ENCODE results near the gene MYO10.

The MYO10 gene

GRCh38 chr5:16812911-16813310, 123.2 kb downstream of the MYO10 start:
- no peak for DNase-seq (ENCODE audit: low read depth in 2 of 2)

GRCh38 chr5:16812448-16812847, 123.6 kb downstream of the MYO10 start:
- no peak for DNase-seq (ENCODE audit: low read depth in 2 of 2)

- no peak for DNase-seq (ENCODE audit: low read depth in 2 of 2)
Measured at GRCh38 chr5:16810208-16810854, 125.8 kb downstream of the MYO10 start.

GRCh38 chr5:16809395-16810207, 126.5 kb downstream of the MYO10 start:
- DNase-seq (ENCODE audit: low read depth in 2 of 2): no peak

GRCh38 chr5:16809010-16809394, 127.1 kb downstream of the MYO10 start:
- no peak for DNase-seq (ENCODE audit: low read depth in 2 of 2)

- no peak for DNase-seq (ENCODE audit: low read depth in 2 of 2)
Measured at GRCh38 chr5:16808021-16808420, 128.1 kb downstream of the MYO10 start.

GRCh38 chr5:16807547-16807864, 128.6 kb downstream of the MYO10 start:
- DNase-seq (ENCODE audit: low read depth in 2 of 2): no peak

- DNase-seq (ENCODE audit: low read depth in 2 of 2): no peak
Measured at GRCh38 chr5:16806711-16807546, 129.2 kb downstream of the MYO10 start.

- DNase-seq (ENCODE audit: low read depth in 2 of 2): no peak
Measured at GRCh38 chr5:16805486-16805885, 130.6 kb downstream of the MYO10 start.

- DNase-seq (ENCODE audit: low read depth in 2 of 2): no peak
Measured at GRCh38 chr5:16803831-16804230, 132.3 kb downstream of the MYO10 start.

GRCh38 chr5:16800477-16800876, 135.6 kb downstream of the MYO10 start:
- DNase-seq (ENCODE audit: low read depth in 2 of 2): no peak

GRCh38 chr5:16799796-16800195, 136.3 kb downstream of the MYO10 start:
- DNase-seq (ENCODE audit: low read depth in 2 of 2): no peak

- DNase-seq (ENCODE audit: low read depth in 2 of 2): no peak
Measured at GRCh38 chr5:16797951-16798350, 138.1 kb downstream of the MYO10 start.

GRCh38 chr5:16794269-16794913, 141.7 kb downstream of the MYO10 start:
- DNase-seq (ENCODE audit: low read depth in 2 of 2): no peak

GRCh38 chr5:16792598-16793275, 143.4 kb downstream of the MYO10 start:
- no peak for DNase-seq (ENCODE audit: low read depth in 2 of 2)

- no peak for DNase-seq (ENCODE audit: low read depth in 2 of 2)
Measured at GRCh38 chr5:16791904-16792597, 144.0 kb downstream of the MYO10 start.

- DNase-seq (ENCODE audit: low read depth in 2 of 2): no peak
Measured at GRCh38 chr5:16791036-16791705, 144.9 kb downstream of the MYO10 start.

GRCh38 chr5:16788957-16789356, 147.1 kb downstream of the MYO10 start:
- DNase-seq (ENCODE audit: low read depth in 2 of 2): no peak

GRCh38 chr5:16787278-16787677, 148.8 kb downstream of the MYO10 start:
- no peak for DNase-seq (ENCODE audit: low read depth in 2 of 2)
